ENCODE measurements around the gene NR1H2. TPM values are rescaled to one million over a fixed set of nuclear protein-coding genes. Genes with fewer than 3 reads are reported as not detected.
"Not testable (repeated sequence)": the region's sequence is repeated elsewhere in the genome, so short reads cannot be mapped to it uniquely, and the experiment has no call there.

NR1H2 gene
- total and polyA plus RNA-seq, 4 donors = 52.5 to 114 (median 99.9) TPM

GRCh38 chr19:50387176-50387867 lies 11.1 kb downstream of the NR1H2 start:
- 38 to 66% methylated on average over 21 of the region's 21 CpGs for WGBS, 2 donors
- Histone ChIP-seq H3K4me1 (ENCODE audit: control insufficient read depth in 5 of 5, insufficient read depth in 5 of 5, low read length in 5 of 5) (peaks cover 3 to 14% (median 9%) of the 10 kb centered on the region in 5 donors), H3K27me3 (ENCODE audit: control insufficient read depth in 3 of 3, insufficient read depth in 3 of 3, low read length in 2 of 3) (no peaks in the 10 kb centered on the region), H3K27ac (ENCODE audit: low read depth in 1 of 2, low read length in 1 of 2) (peak overlapping the region in 1 of 2 donors; percentile 62), H3K4me3 (no peak overlapping the region), H3K9me3 (ENCODE audit: control insufficient read depth in 4 of 4, insufficient read depth in 3 of 4, low read length in 3 of 4) (no peaks in the 10 kb centered on the region), H3K36me3 (ENCODE audit: control insufficient read depth in 4 of 4, insufficient read depth in 4 of 4, low read length in 4 of 4) (peaks cover 0 to 8% (median 0%) of the 10 kb centered on the region in 4 donors), H3K9ac (ENCODE audit: insufficient read depth in 1 of 2, low read length in 2 of 2) (no peak overlapping the region)
- TF ChIP-seq CTCF (IDR thresholded peaks at IDR 0.05; ENCODE audit: control extremely low read depth, extremely low read depth) = no peak
- ATAC-seq (ENCODE audit: insufficient read depth, low FRiP score) (no peak), DNase-seq (no peak)

GRCh38 chr19:50387868-50388245 lies 11.6 kb downstream of the NR1H2 start:
- Histone ChIP-seq H3K27me3 (ENCODE audit: control insufficient read depth in 3 of 3, insufficient read depth in 3 of 3, low read length in 2 of 3) (no peaks in the 10 kb centered on the region), H3K9ac (ENCODE audit: insufficient read depth in 1 of 2, low read length in 2 of 2) (no peak overlapping the region), H3K4me3 (no peak overlapping the region), H3K36me3 (ENCODE audit: control insufficient read depth in 4 of 4, insufficient read depth in 4 of 4, low read length in 4 of 4) (peaks cover 0 to 4% (median under 1%) of the 10 kb centered on the region in 4 donors), H3K4me1 (ENCODE audit: control insufficient read depth in 5 of 5, insufficient read depth in 5 of 5, low read length in 5 of 5) (peaks cover 3 to 14% (median 9%) of the 10 kb centered on the region in 5 donors), H3K27ac (ENCODE audit: low read depth in 1 of 2, low read length in 1 of 2) (peak overlapping the region in 1 of 2 donors; percentile 62), H3K9me3 (ENCODE audit: control insufficient read depth in 4 of 4, insufficient read depth in 3 of 4, low read length in 3 of 4) (no peaks in the 10 kb centered on the region)
- no peak for DNase-seq
- TF ChIP-seq CTCF (IDR thresholded peaks at IDR 0.05; ENCODE audit: control extremely low read depth, extremely low read depth) = no peak
- 72 to 87% methylated on average over 8 of the region's 8 CpGs for WGBS, 2 donors
- no peak for ATAC-seq (ENCODE audit: insufficient read depth, low FRiP score)

GRCh38 chr19:50390295-50390694 lies 14.0 kb downstream of the NR1H2 start:
- H3K9ac ChIP-seq (ENCODE audit: insufficient read depth in 1 of 2, low read length in 2 of 2); H3K4me1 ChIP-seq (ENCODE audit: control insufficient read depth in 5 of 5, insufficient read depth in 5 of 5, low read length in 5 of 5); H3K27ac ChIP-seq (ENCODE audit: low read depth in 1 of 2, low read length in 1 of 2); ATAC-seq (ENCODE audit: insufficient read depth, low FRiP score); DNase-seq; H3K27me3 ChIP-seq (ENCODE audit: control insufficient read depth in 3 of 3, insufficient read depth in 3 of 3, low read length in 2 of 3); H3K36me3 ChIP-seq (ENCODE audit: control insufficient read depth in 4 of 4, insufficient read depth in 4 of 4, low read length in 4 of 4); H3K9me3 ChIP-seq (ENCODE audit: control insufficient read depth in 4 of 4, insufficient read depth in 3 of 4, low read length in 3 of 4); H3K4me3 ChIP-seq: not testable (repeated sequence)
- WGBS, 2 donors = 86 to 89% methylated on average over 3 of the region's 3 CpGs

- H3K9me3 ChIP-seq (ENCODE audit: control insufficient read depth in 4 of 4, insufficient read depth in 3 of 4, low read length in 3 of 4); H3K4me3 ChIP-seq; H3K9ac ChIP-seq (ENCODE audit: insufficient read depth in 1 of 2, low read length in 2 of 2); H3K36me3 ChIP-seq (ENCODE audit: control insufficient read depth in 4 of 4, insufficient read depth in 4 of 4, low read length in 4 of 4); H3K4me1 ChIP-seq (ENCODE audit: control insufficient read depth in 5 of 5, insufficient read depth in 5 of 5, low read length in 5 of 5); H3K27ac ChIP-seq (ENCODE audit: low read depth in 1 of 2, low read length in 1 of 2); ATAC-seq (ENCODE audit: insufficient read depth, low FRiP score); DNase-seq; H3K27me3 ChIP-seq (ENCODE audit: control insufficient read depth in 3 of 3, insufficient read depth in 3 of 3, low read length in 2 of 3): not testable (repeated sequence)
- 93 to 95% methylated on average over 21 to 22 of the region's 23 CpGs for WGBS, 2 donors
Measured at GRCh38 chr19:50390952-50391351, 14.7 kb downstream of the NR1H2 start.

Measured in lung (tissue), 12 donors.